Occipital lobe (tissue), 2 donors: ENCODE measurements around the gene C12orf56. TPM values are rescaled to one million over a fixed set of nuclear protein-coding genes. Genes with fewer than 3 reads are reported as not detected.
A peak's percentile ranks its signal among the peaks of the same experiment; 100 is the strongest.

Experiments
- DNase-seq: peaks from one replicate; lab custom pipeline; 2025; lab: John Stamatoyannopoulos, UW
- total RNA-seq: library from RNA; depleted of rRNA; stranded (reverse); fragments of >200 nt; gene quantifications from one replicate; pipeline ENCODE4 v1.2.3, GENCODE V29; 2014

C12orf56 gene
- not detected for total RNA-seq

DNA sequence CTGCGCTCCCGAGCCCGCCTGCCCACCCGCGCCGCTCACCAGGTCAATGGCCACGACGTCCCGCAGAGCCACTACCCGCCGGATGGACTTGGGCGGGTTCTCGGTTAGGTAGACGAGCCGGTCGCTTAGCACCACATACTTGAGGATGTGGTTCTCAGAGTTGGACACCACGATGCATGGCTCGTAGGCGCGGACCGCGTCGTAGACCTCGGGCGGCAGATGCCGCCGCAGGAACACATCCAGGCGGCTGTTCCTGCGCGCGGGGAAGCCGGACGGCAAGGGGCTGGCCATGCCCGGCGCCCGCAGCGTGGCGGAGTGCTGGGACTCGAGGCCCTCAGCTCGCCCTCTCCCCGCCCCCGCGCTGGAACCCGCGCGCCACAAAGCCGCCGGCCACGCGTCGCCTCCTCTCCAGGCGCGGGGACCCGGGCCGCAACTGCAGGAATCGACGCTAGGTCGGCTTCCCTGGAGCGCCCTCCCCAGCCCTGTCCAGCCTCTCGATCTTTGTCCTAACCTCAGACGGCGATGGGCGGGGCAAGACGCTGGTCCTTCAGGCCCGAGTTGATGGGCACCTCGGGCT, at the start of gene C12orf56:
Gene C12orf56, minus strand, starts transcription at position 484 of the 577 bp plus-strand sequence. Its CDS starts 193 bp downstream, at position 291.
- no peak for DNase-seq

GRCh38 chr12:64440100-64440499, 49.5 kb upstream of the C12orf56 start:
- no peak for DNase-seq

DNA sequence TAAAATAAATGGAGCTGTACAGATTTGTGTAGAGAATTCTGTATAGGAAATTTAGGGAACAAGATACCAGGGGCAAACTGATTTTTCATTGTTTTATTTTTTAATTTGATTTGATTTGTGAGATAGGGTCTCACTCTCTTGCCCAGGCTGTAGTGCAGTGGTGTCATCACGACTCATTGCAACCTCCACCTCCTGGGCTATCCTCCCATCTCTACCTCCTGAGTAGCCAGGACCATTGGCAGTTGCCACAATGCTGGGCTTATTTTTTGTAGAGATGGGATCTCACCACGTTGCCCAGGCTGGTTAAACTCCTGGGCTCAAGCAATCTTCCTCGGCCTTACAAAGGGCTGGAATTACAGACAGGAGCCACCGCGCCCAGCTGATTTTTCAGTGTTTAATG, 43.4 kb upstream of the C12orf56 start:
- DNase-seq: no peak

- DNase-seq: no peak
Observed at GRCh38 chr12:64431791-64432190, 41.2 kb upstream of the C12orf56 start.

GRCh38 chr12:64430886-64431285, 40.3 kb upstream of the C12orf56 start:
- no peak for DNase-seq

DNA sequence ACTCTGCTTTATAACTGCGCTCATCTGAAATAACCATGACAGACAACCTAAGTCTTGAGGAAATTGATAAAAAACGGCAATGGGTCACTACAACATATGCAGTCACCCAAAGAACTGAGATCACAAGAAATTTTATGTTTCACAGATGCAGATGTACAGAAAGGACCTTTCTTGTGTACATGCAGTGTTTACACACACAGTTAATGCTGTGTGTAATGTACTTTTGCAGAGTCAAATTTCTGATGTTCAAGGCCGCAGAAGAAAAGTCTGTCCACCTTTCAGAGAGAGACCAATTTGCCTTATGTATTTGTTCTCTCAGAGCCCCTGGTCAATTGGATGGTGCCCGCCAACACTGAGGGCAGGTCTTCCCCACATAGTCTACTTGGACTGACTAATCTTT, 38.4 kb upstream of the C12orf56 start:
- no peak for DNase-seq

GRCh38 chr12:64427988-64428387, 37.4 kb upstream of the C12orf56 start:
- DNase-seq: no peak

DNA sequence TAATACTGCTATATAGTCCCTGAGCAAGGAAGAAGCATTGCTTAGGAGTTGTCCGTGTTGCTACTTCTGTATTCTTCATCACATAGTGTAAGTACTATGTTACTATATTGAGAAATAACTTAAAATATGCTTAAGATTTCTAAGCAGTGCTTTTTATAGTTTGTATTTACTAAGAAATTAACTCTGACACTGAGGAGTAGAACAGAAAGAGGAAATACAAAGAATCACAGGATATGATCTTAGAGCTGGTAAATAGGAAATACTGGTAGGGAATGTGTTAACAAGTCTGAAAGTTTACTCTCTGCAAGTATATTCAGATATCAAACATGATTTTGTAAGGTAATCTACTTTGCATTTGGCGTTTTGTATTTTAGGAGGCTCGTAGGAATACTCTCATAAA, 29.1 kb upstream of the C12orf56 start:
- no peak for DNase-seq

DNA sequence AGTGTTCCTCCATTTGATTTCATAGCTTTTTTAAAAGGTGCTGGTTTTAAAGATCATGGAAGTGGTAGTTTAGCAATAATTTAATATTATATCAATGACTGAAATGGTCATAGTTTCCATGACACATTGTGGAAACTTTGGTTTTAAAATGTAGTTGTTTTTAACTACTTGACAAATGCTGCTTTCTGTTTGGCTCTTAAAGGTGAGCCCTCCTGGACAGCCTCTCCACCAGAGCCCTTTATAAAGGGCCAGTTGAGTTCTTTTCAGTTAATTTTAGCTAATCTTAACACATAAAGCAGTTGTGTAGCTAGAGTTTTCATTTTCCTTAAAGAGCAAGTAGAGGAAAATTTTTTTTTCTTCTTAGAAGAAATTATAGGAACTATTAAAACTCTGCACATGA, 27.7 kb upstream of the C12orf56 start:
- DNase-seq: no peak

DNA sequence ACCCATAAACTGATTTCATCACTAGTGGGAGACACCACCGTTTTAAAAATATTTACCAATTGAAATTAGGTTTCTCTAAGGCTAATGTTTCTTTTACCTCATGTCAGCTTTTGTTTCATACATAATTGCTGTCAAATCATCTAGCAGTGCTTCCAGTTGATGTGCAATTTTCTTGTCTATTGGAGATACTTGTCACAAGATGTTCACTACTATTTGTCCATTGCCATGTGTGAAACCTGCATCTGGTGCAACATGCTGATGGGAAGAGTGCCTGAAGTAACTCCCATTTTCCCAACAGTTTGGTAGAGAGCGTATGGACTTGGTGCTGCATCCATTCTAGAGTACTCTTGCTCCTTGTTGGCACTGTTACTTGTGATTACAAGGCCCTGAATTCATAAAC, 23.3 kb upstream of the C12orf56 start:
- DNase-seq: no peak

- DNase-seq: no peak
Observed at GRCh38 chr12:64412459-64412858, 21.9 kb upstream of the C12orf56 start.

GRCh38 chr12:64411427-64411826, 20.9 kb upstream of the C12orf56 start:
- DNase-seq: no peak

- no peak for DNase-seq
Observed at GRCh38 chr12:64407342-64408223, 17.0 kb upstream of the C12orf56 start.

- DNase-seq: peak; percentile 54
Observed at GRCh38 chr12:64404470-64405256, 14.1 kb upstream of the C12orf56 start.

GRCh38 chr12:64403707-64404469, 13.3 kb upstream of the C12orf56 start, which contains the start of gene XPOT:
TSS of gene XPOT (plus strand) at chr12:64404392. CDS start at chr12:64410036, 5,644 bp downstream.
- peak; percentile 90 for DNase-seq

DNA sequence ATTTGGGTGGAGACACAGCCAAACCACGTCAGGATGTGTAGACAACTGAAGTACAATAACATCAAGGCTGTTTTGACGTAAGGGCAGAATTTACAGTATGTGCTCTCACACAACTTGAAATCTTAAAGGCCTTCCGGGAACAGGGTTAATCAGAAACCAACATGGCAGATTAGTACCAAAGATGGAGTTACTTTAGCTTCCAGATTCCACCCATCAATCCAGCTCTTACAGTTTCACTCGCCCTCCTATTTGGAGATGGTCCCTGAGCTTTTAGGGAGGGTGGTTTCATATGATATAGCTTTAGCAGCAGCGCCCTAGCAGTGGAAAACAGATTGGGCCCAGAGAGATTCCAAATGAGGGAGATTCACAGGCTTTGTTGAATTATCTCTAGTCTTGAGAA, 11.6 kb upstream of the C12orf56 start:
- no peak for DNase-seq

DNA sequence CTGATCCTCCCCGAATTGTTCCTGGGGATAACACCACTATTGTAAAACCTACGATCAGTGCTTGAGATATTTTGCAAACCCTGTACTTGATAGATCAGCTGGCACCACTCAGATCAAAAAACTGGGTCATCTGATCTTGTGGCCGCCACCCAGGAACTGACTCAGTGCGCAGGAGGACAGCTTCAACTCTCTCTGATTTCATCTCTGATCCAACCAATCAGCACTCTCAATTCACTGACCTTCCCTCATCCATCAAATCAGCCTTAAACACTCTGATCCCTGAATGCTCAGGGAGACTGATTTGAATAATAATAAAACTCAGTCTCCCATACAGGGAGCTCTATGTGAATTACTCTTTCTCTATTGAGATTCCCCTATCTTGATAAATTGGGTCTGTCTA, 9.5 kb upstream of the C12orf56 start:
- peak; percentile 26 for DNase-seq

DNA sequence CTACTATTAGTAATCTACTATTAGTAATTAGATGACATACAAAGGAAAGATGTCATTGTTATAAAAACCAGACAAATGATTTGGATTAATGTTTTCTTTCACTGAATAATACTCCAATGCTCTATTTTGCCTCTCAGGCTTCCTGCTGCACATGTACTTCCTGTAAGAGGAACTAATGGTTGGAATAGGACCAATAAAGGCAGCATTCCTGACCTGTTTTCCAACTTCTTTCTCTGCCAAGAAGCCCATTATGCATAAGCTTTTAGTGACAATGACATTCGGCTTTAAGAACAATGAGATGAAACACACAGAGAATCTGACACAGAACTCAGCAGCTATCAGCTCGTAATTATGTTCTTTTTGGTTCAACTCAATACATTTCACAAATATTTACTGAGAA, 5.2 kb upstream of the C12orf56 start:
- DNase-seq: no peak

GRCh38 chr12:64392221-64392620, 1.7 kb upstream of the C12orf56 start:
- DNase-seq: no peak

- no peak for DNase-seq
Observed at GRCh38 chr12:64389154-64389553, 1.4 kb downstream of the C12orf56 start.

GRCh38 chr12:64387197-64387816, 3.3 kb downstream of the C12orf56 start:
- no peak for DNase-seq
